HepG2 (cell line): Measurements from ENCODE around the gene RAB1B. TPM values are rescaled to one million over a fixed set of nuclear protein-coding genes. Genes with fewer than 3 reads are reported as not detected.
A peak's percentile ranks its signal among the peaks of the same experiment; 100 is the strongest.

ENCODE experiments used
- GFI1 ChIP-seq: sonication (generic); formaldehyde crosslinking; IDR thresholded peaks from 2 replicates; pipeline ENCODE4 v1.5.0; 2020; ENCODE audit warnings: missing genetic modification reagents, mild to moderate bottlenecking, borderline replicate concordance
- GRHL1 ChIP-seq: sonication (generic); formaldehyde crosslinking; conservative IDR thresholded peaks from 2 replicates; pipeline ENCODE4 v1.8.0; 2022; ENCODE audit warnings: missing genetic modification reagents
- HDAC2 ChIP-seq: sonication (generic); formaldehyde crosslinking; IDR thresholded peaks from 2 replicates; pipeline ENCODE4 v1.4.0; 2020; ENCODE audit warnings: missing genetic modification reagents
- HES4 ChIP-seq: sonication (generic); formaldehyde crosslinking; IDR thresholded peaks from 2 replicates; pipeline ENCODE4 v1.9.0; 2021; ENCODE audit warnings: mild to moderate bottlenecking, missing genetic modification reagents, borderline replicate concordance
- HNRNPL ChIP-seq: fragments of 200-400 bp; formaldehyde crosslinking; IDR thresholded peaks from 2 replicates; pipeline ENCODE4 v1.6.1; 2017; ENCODE audit warnings: mild to moderate bottlenecking, low read depth, low read length
- ISX ChIP-seq: sonication (generic); formaldehyde crosslinking; conservative IDR thresholded peaks from 2 replicates; pipeline ENCODE4 v1.5.0; 2020; ENCODE audit warnings: missing genetic modification reagents
- MTF1 ChIP-seq: sonication (generic); formaldehyde crosslinking; IDR thresholded peaks from 2 replicates; pipeline ENCODE4 v1.5.0; 2020; ENCODE audit warnings: missing genetic modification reagents
- NR2F2 ChIP-seq: IDR thresholded peaks from 2 replicates; pipeline ENCODE4 v1.6.1; 2012; ENCODE audit warnings: low read depth, inconsistent platforms, borderline replicate concordance
- REL ChIP-seq: sonication (generic); formaldehyde crosslinking; conservative IDR thresholded peaks from 2 replicates; pipeline ENCODE4 v1.8.0; 2022; ENCODE audit warnings: mild to moderate bottlenecking, missing genetic modification reagents, moderate library complexity
- RFXAP ChIP-seq: sonication (generic); formaldehyde crosslinking; IDR thresholded peaks from 2 replicates; pipeline ENCODE4 v1.4.0; 2020; ENCODE audit warnings: missing genetic modification reagents, borderline replicate concordance
- SAFB2 ChIP-seq: sonication (generic); formaldehyde crosslinking; IDR thresholded peaks from 2 replicates; pipeline ENCODE4 v1.5.1; 2020; ENCODE audit warnings: missing genetic modification reagents, low read depth, mild to moderate bottlenecking, borderline replicate concordance
- SATB2 ChIP-seq: sonication (generic); formaldehyde crosslinking; IDR thresholded peaks from 2 replicates; pipeline ENCODE4 v1.5.0; 2020; ENCODE audit warnings: missing genetic modification reagents
- SSRP1 ChIP-seq: IDR thresholded peaks from 2 replicates; pipeline ENCODE4 v1.6.1; 2016; ENCODE audit warnings: control low read depth
- TP53 ChIP-seq: sonication (generic); formaldehyde crosslinking; conservative IDR thresholded peaks from 2 replicates; pipeline ENCODE4 v1.4.0; 2020; ENCODE audit warnings: missing genetic modification reagents
- ZBED4 ChIP-seq: sonication (generic); formaldehyde crosslinking; IDR thresholded peaks from 2 replicates; pipeline ENCODE4 v1.4.0; 2020; ENCODE audit warnings: missing genetic modification reagents, borderline replicate concordance
- ZNF101 ChIP-seq: sonication (generic); formaldehyde crosslinking; IDR thresholded peaks from 2 replicates; pipeline ENCODE4 v1.4.0; 2020; ENCODE audit warnings: mild to moderate bottlenecking, low read depth, missing genetic modification reagents, borderline replicate concordance
- ZNF124 ChIP-seq: sonication (generic); formaldehyde crosslinking; IDR thresholded peaks from 2 replicates; pipeline ENCODE4 v1.4.0; 2020; ENCODE audit warnings: missing genetic modification reagents
- ZNF253 ChIP-seq: sonication (generic); formaldehyde crosslinking; IDR thresholded peaks from 2 replicates; pipeline ENCODE4 v1.8.0; 2022; ENCODE audit warnings: mild to moderate bottlenecking, missing genetic modification reagents, borderline replicate concordance
- ZNF292 ChIP-seq: sonication (generic); formaldehyde crosslinking; IDR thresholded peaks from 2 replicates; pipeline ENCODE4 v1.8.1; 2022; ENCODE audit warnings: mild to moderate bottlenecking, low read depth, missing genetic modification reagents, borderline replicate concordance
- ZNF441 ChIP-seq: sonication (generic); formaldehyde crosslinking; IDR thresholded peaks from 2 replicates; pipeline ENCODE4 v1.7.0; 2021; ENCODE audit warnings: missing genetic modification reagents, borderline replicate concordance
- ZNF549 ChIP-seq: sonication (generic); formaldehyde crosslinking; IDR thresholded peaks from 2 replicates; pipeline ENCODE4 v1.5.0; 2020; ENCODE audit warnings: missing genetic modification reagents
- ZNF564 ChIP-seq: sonication (generic); formaldehyde crosslinking; IDR thresholded peaks from 2 replicates; pipeline ENCODE4 v1.8.1; 2023; ENCODE audit warnings: mild to moderate bottlenecking, missing genetic modification reagents
- ZNF670 ChIP-seq: sonication (generic); formaldehyde crosslinking; IDR thresholded peaks from 2 replicates; pipeline ENCODE4 v1.8.0; 2022; ENCODE audit warnings: mild to moderate bottlenecking, missing genetic modification reagents, borderline replicate concordance
- ZNF747 ChIP-seq: sonication (generic); formaldehyde crosslinking; IDR thresholded peaks from 2 replicates; pipeline ENCODE4 v1.8.1; 2023; ENCODE audit warnings: missing genetic modification reagents, mild to moderate bottlenecking, borderline replicate concordance
- ZNF766 ChIP-seq: sonication (generic); formaldehyde crosslinking; IDR thresholded peaks from 2 replicates; pipeline ENCODE4 v1.5.0; 2020; ENCODE audit warnings: missing genetic modification reagents, borderline replicate concordance
- polyA plus RNA-seq, 8 experiments: library from polyadenylated mRNA; depleted of rRNA in 3 of 8; stranded (reverse) in 7 of 8; unstranded in 1 of 8; fragments of >200 nt; fragmentation: Illumina TruSeq in 4 of 8; extraction: Trizol in 4 of 8; gene quantifications; 2 replicates each; pipeline versions ENCODE4 v1.2.1 to v1.2.3, GENCODE V29; 2011 to 2016; ENCODE audit warnings: low read depth in 4 of 8, missing spikeins in 1 of 8, mixed read lengths in 1 of 8; ENCODE audit not compliant: insufficient read depth in 1 of 8
- total RNA-seq, 5 experiments: library from RNA; depleted of rRNA; stranded (reverse); fragments of >200 nt; fragmentation: Illumina TruSeq; extraction: Trizol; gene quantifications; 2 replicates each; pipeline ENCODE4 v1.2.3, GENCODE V29; 2016; ENCODE audit warnings: low read depth in 1 of 5
- TF ChIP-seq, protein P1 (sequence below): IDR thresholded peaks from 2 replicates; pipeline ENCODE4 v1.6.1; 2016; ENCODE audit warnings: missing genetic modification reagents, missing compliant biosample characterization

RAB1B gene
- total and polyA plus RNA-seq, 2 of the 13 experiments (the other 11 are each of a cell fraction or from before 2014, with no cell fraction given), result 77.9 to 87.9 TPM

- TF ChIP-seq ZNF766 (CRISPR knock-in tag) (peak; percentile 56; the same call in 1 of the 2 replicates), GFI1 (CRISPR knock-in tag) (peak; percentile 76), ZNF253 (CRISPR knock-in tag) (no peak), ZNF564 (no peak), ZNF549 (CRISPR knock-in tag) (no peak), ZBED4 (CRISPR knock-in tag) (peak; percentile 74; the same call in 1 of the 2 replicates), ZNF747 (peak; percentile 33; the same call in 1 of the 2 replicates), HNRNPL (0 out of 2 replicates have a peak, but pooled peaks have one; percentile 68), ZNF670 (no peak), REL (CRISPR knock-in tag) (no peak), SAFB2 (peak; percentile 86; the same call in 1 of the 2 replicates), TP53 (CRISPR knock-in tag) (no peak), MTF1 (CRISPR knock-in tag) (no peak), RFXAP (CRISPR knock-in tag) (peak; percentile 45; the same call in 1 of the 2 replicates), ZNF101 (CRISPR knock-in tag) (no peak), ISX (no peak), HES4 (CRISPR knock-in tag) (no peak), ZNF292 (CRISPR knock-in tag) (no peak), GRHL1 (CRISPR knock-in tag) (no peak), ZNF441 (CRISPR knock-in tag) (no peak), HDAC2 (CRISPR knock-in tag) (peak; percentile 23; the same call in 1 of the 2 replicates), NR2F2 (no peak), SSRP1 (CRISPR knock-in tag) (peak; percentile 77; the same call in 1 of the 2 replicates), SATB2 (CRISPR knock-in tag) (no peak), ZNF124 (CRISPR knock-in tag) (no peak; the same call in 1 of the 2 replicates)
- TF ChIP-seq, protein P1, sequence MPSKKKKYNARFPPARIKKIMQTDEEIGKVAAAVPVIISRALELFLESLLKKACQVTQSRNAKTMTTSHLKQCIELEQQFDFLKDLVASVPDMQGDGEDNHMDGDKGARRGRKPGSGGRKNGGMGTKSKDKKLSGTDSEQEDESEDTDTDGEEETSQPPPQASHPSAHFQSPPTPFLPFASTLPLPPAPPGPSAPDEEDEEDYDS, result peak; percentile 80
Observed at GRCh38 chr11:66311965-66312548, 43.6 kb downstream of the RAB1B start (continued).
